HCT116 (cell line): ENCODE data around the gene HES6. TPM values are rescaled to one million over a fixed set of nuclear protein-coding genes. Genes with fewer than 3 reads are reported as not detected.

Experiments
- ATAC-seq: fragments of 200-7000 bp; cut with Tn5 transposase; 2 replicates; pipeline ENCODE4 v1.9.1; 2020; ENCODE audit warnings: mild to moderate bottlenecking, moderate library complexity
- BruUV-seq: library from RNA; stranded (reverse); fragments of 400-500 nt; replicated peaks from 2 replicates; lab custom pipeline; 2021; lab: Mats Ljungman, UMichigan
- CTCF ChIA-PET: fragments of 300-600 bp; sonication (Branson Sonifier 250); formaldehyde crosslinking; loops from one replicate; lab custom pipeline; 2021; ENCODE audit warnings: antibody characterized with exemption; lab: Charles Lee
- POLR2A ChIA-PET: fragments of 300-600, 350-600 bp; sonication (Branson Sonifier 250); formaldehyde crosslinking; loops from one replicate; lab custom pipeline; 2021; ENCODE audit warnings: antibody characterized with exemption; lab: Charles Lee
- RAD21 ChIA-PET, 2 experiments: fragments of 300-600 bp; sonication (Branson Sonifier 250); formaldehyde crosslinking; loops; one replicate each; lab custom pipeline; 2023; ENCODE audit warnings: low total read pairs in 2 of 2; ENCODE audit not compliant: uncharacterized antibody in 2 of 2, unreplicated experiment in 2 of 2, low non-redundant PET in 1 of 2; lab: Charles Lee
- DNase-seq: peaks from one replicate; pipeline ENCODE4 v3.0.0-alpha.2; 2010; ENCODE audit warnings: low read depth, low spot score
- H2AFZ ChIP-seq: fragments of 200-600 bp; shearing (Covaris generic), sonication (generic); 2 replicates; pipeline ENCODE4 v1.6.1; 2017; ENCODE audit warnings: low read depth, mixed run types, mixed read lengths, antibody characterized with exemption, low read length; ENCODE audit not compliant: poor library complexity, severe bottlenecking
- H3K27ac ChIP-seq: 2 replicates; pipeline ENCODE4 v1.5.1; 2012; ENCODE audit warnings: low read depth, low read length
- H3K27me3 ChIP-seq: fragments of 200-600 bp; sonication (generic); 2 replicates; pipeline ENCODE4 v1.6.1; 2016; ENCODE audit warnings: mixed run types, low read length, mixed read lengths; ENCODE audit not compliant: insufficient read depth
- H3K36me3 ChIP-seq, 2 experiments: fragments of 200-500 bp in 1 of 2; fragments of 200-600 bp in 1 of 2; sonication (Bioruptor generic) in 1 of 2; sonication (generic) in 1 of 2; 2 replicates each; pipeline versions ENCODE4 v1.5.1 to v1.6.1; 2014 to 2016; ENCODE audit warnings: low read length in 2 of 2, inconsistent platforms in 1 of 2, mixed read lengths in 1 of 2, mixed run types in 1 of 2; ENCODE audit not compliant: insufficient read depth in 2 of 2, control insufficient read depth in 1 of 2
- H3K4me1 ChIP-seq, 2 experiments: fragments of 200-600 bp in 1 of 2; sonication (generic) in 1 of 2; 2 replicates each; pipeline versions ENCODE4 v1.5.1 to v1.6.1; 2012 to 2017; ENCODE audit warnings: low read length in 2 of 2, inconsistent platforms in 1 of 2, mild to moderate bottlenecking in 1 of 2, mixed read lengths in 1 of 2, mixed run types in 1 of 2, moderate library complexity in 1 of 2; ENCODE audit not compliant: insufficient read depth in 2 of 2, control insufficient read depth in 1 of 2
- H3K4me2 ChIP-seq: fragments of 200-600 bp; sonication (generic); 2 replicates; pipeline ENCODE4 v1.6.1; 2017; ENCODE audit warnings: mixed run types, low read length, mixed read lengths
- H3K4me3 ChIP-seq, 2 experiments: fragments of 200-600 bp in 1 of 2; sonication (generic) in 1 of 2; replicated peaks in 1 of 2; 2 replicates each; pipeline ENCODE4 v1.5.1; 2011 to 2016; ENCODE audit warnings: low read length in 2 of 2, control low read depth in 1 of 2, low read depth in 1 of 2, mild to moderate bottlenecking in 1 of 2, mixed read lengths in 1 of 2, mixed run types in 1 of 2
- H3K79me2 ChIP-seq: fragments of 200-600 bp; sonication (generic); 2 replicates; pipeline ENCODE4 v1.6.1; 2017; ENCODE audit warnings: mild to moderate bottlenecking, mixed run types, low read length, moderate library complexity, mixed read lengths; ENCODE audit not compliant: insufficient read depth
- H3K9ac ChIP-seq: fragments of 200-600 bp; sonication (generic); 2 replicates; pipeline ENCODE4 v1.6.1; 2016; ENCODE audit warnings: low read length, mixed read lengths
- H3K9me2 ChIP-seq: fragments of 200-600 bp; sonication (generic), shearing (Covaris generic); 2 replicates; pipeline ENCODE4 v1.6.1; 2017; ENCODE audit warnings: mixed run types, mild to moderate bottlenecking, moderate library complexity; ENCODE audit not compliant: insufficient read depth
- H3K9me3 ChIP-seq, 2 experiments: fragments of 200-500 bp in 1 of 2; fragments of 200-600 bp in 1 of 2; sonication (Bioruptor generic) in 1 of 2; sonication (generic) in 1 of 2; 2 replicates each; pipeline ENCODE4 v1.6.1; 2014 to 2017; ENCODE audit warnings: low read length in 2 of 2, mixed read lengths in 2 of 2, inconsistent platforms in 1 of 2, low read depth in 1 of 2, mild to moderate bottlenecking in 1 of 2, mixed run types in 1 of 2, moderate library complexity in 1 of 2; ENCODE audit not compliant: control insufficient read depth in 1 of 2, insufficient read depth in 1 of 2
- H4K20me1 ChIP-seq: fragments of 200-600 bp; sonication (generic), shearing (Covaris generic); 2 replicates; pipeline ENCODE4 v1.6.1; 2017; ENCODE audit warnings: mixed run types, mild to moderate bottlenecking, moderate library complexity; ENCODE audit not compliant: insufficient read depth
- CBX3 ChIP-seq: IDR thresholded peaks from 2 replicates; pipeline ENCODE4 v1.6.1; 2012; ENCODE audit warnings: low read depth
- CEBPB ChIP-seq: IDR thresholded peaks from 2 replicates; pipeline ENCODE4 v1.6.1; 2012; ENCODE audit warnings: low read depth
- FOSL1 ChIP-seq: IDR thresholded peaks from 2 replicates; pipeline ENCODE4 v1.6.1; 2012; ENCODE audit warnings: low read depth
- JUND ChIP-seq: IDR thresholded peaks from 2 replicates; pipeline ENCODE4 v1.6.1; 2012
- POLR2AphosphoS5 ChIP-seq: IDR thresholded peaks from 2 replicates; pipeline ENCODE4 v1.6.1; 2011; ENCODE audit warnings: mild to moderate bottlenecking, low read depth, low read length, moderate library complexity
- SP1 ChIP-seq: IDR thresholded peaks from 2 replicates; pipeline ENCODE4 v1.6.1; 2012; ENCODE audit warnings: low read depth
- SRF ChIP-seq: IDR thresholded peaks from 2 replicates; pipeline ENCODE4 v1.6.1; 2012; ENCODE audit warnings: low read depth
- TCF7L2 ChIP-seq: IDR thresholded peaks from 2 replicates; pipeline ENCODE4 v1.7.0; 2011; ENCODE audit warnings: borderline replicate concordance, inconsistent platforms; ENCODE audit not compliant: insufficient read depth, insufficient read length; ENCODE audit errors: extremely low read depth
- ZFX ChIP-seq: fragments of 450-650 bp; IDR thresholded peaks from 2 replicates; pipeline ENCODE4 v1.6.1; 2017
- intact Hi-C: fragments of 100-400 bp; cut with micrococcal nuclease; formaldehyde crosslinking; loops from 2 replicates; pipeline ENCODE4 v1.10.0; 2022
- total RNA-seq: library from RNA; stranded (reverse); gene quantifications from one replicate; pipeline ENCODE4 v1.2.1, GENCODE V29; 2021; ENCODE audit not compliant: unreplicated experiment
- TF ChIP-seq, protein P1 (sequence below): IDR thresholded peaks from 2 replicates; pipeline ENCODE4 v1.6.1; 2012
- TF ChIP-seq, protein P2 (sequence below): IDR thresholded peaks from 2 replicates; pipeline ENCODE4 v1.6.1; 2012; ENCODE audit warnings: low read depth

The HES6 gene
- total RNA-seq, 1 experiment from 2014 or later, result 47.8 TPM

DNA sequence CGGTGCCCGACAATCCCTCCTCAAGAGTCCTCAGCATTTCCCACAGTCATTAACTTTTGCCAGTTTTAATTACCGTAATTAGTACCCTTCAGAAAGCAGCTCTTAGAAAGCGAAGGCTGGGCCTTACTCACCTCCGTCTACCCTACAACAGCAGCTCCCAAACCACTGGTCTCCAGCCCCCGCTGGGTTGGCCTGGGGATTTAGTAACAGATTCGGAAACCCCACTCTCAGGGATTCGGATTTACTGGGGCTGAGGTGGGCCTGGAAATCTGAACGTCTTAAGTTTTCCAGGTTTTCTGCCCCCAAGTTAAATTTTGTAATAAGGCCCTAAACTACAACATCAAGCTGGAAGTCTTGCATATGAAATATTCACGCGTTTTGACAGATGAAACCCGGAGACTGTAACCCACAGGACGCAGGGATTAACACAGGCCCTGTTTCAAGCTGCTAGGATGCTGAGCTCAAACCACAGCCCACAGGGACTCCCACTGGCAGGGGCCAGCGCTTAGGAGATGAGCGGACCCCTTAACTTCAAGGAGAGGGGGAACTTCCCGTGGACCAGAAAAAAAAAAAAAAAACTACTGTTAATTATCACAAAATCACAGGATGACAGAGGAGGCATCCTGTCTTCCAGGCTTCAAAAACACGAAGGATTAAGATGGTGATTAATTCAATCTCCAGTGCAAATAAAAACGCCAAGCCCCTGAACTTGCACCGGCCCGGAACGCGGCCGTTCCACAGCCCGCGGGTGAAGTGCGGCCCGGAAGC, 37.3 kb downstream of the HES6 start (continued):
- TF ChIP-seq, protein P1, sequence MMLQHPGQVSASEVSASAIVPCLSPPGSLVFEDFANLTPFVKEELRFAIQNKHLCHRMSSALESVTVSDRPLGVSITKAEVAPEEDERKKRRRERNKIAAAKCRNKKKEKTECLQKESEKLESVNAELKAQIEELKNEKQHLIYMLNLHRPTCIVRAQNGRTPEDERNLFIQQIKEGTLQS, result no peak
- TF ChIP-seq TCF7L2, result no peak
- TF ChIP-seq, protein P2, sequence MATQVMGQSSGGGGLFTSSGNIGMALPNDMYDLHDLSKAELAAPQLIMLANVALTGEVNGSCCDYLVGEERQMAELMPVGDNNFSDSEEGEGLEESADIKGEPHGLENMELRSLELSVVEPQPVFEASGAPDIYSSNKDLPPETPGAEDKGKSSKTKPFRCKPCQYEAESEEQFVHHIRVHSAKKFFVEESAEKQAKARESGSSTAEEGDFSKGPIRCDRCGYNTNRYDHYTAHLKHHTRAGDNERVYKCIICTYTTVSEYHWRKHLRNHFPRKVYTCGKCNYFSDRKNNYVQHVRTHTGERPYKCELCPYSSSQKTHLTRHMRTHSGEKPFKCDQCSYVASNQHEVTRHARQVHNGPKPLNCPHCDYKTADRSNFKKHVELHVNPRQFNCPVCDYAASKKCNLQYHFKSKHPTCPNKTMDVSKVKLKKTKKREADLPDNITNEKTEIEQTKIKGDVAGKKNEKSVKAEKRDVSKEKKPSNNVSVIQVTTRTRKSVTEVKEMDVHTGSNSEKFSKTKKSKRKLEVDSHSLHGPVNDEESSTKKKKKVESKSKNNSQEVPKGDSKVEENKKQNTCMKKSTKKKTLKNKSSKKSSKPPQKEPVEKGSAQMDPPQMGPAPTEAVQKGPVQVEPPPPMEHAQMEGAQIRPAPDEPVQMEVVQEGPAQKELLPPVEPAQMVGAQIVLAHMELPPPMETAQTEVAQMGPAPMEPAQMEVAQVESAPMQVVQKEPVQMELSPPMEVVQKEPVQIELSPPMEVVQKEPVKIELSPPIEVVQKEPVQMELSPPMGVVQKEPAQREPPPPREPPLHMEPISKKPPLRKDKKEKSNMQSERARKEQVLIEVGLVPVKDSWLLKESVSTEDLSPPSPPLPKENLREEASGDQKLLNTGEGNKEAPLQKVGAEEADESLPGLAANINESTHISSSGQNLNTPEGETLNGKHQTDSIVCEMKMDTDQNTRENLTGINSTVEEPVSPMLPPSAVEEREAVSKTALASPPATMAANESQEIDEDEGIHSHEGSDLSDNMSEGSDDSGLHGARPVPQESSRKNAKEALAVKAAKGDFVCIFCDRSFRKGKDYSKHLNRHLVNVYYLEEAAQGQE, result no peak
- TF ChIP-seq POLR2AphosphoS5, result no peak
- no peak for TF ChIP-seq JUND
- TF ChIP-seq ZFX, result no peak
- no peak for TF ChIP-seq CEBPB
- no peak for TF ChIP-seq FOSL1

DNA sequence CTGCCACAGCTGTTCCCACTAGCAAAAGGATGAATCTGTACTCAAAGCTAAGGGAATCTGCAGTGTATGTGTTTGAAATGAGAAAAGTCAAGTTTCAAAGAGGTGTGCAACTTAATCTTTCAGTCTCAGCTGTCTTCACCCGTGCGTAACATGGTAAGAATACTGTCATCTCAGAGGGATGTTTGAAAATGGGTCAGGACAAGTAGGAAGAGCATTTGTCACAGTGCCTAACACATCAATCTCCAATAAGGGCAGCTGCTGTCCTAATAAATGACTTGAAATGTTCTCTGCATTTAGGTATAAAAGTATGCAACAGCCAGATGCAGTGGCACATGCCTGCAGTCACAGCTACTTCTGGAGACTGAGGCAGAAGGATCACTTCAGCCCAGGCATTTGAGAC, 49.4 kb downstream of the HES6 start:
- H2AFZ ChIP-seq, result no peak overlapping the region
- H3K79me2 ChIP-seq, result peaks cover 16% of the 10 kb centered on the region
- H3K4me1 ChIP-seq, result no peaks in the 10 kb centered on the region
- no peak overlapping the region for H3K4me2 ChIP-seq
- no peak overlapping the region for H3K9ac ChIP-seq
- no peak for ATAC-seq
- no peak overlapping the region for H3K4me3 ChIP-seq
- TF ChIP-seq SRF (no peak), SP1 (no peak), CBX3 (no peak)
- H4K20me1 ChIP-seq, result no peaks in the 10 kb centered on the region; the same call in 1 of the 2 replicates
- ChIA-PET CTCF (no interaction called here), RAD21 (no interaction called here), POLR2A (no interaction called here)
- BruUV-seq, result no TSS peak
- no peak for DNase-seq
- no peak overlapping the region for H3K27ac ChIP-seq
- H3K9me3 ChIP-seq, result no peaks in the 10 kb centered on the region
- H3K9me2 ChIP-seq, result no peaks in the 10 kb centered on the region
- intact Hi-C loops, result no loop called here
- H3K27me3 ChIP-seq, result no peaks in the 10 kb centered on the region
- peaks cover 56 to 60% of the 10 kb centered on the region in 2 experiments for H3K36me3 ChIP-seq

Other genes starting within 250 kb of the HES6 start
- 28.7 TPM for gene SCLY, start 179.0 kb downstream of the HES6 start, total RNA-seq
- 0.22 TPM for gene ESPNL, start 139.7 kb downstream of the HES6 start, total RNA-seq
- 0.61 TPM for gene KLHL30, start 101.4 kb downstream of the HES6 start, total RNA-seq
- 17.3 TPM for gene ERFE, start 81.1 kb downstream of the HES6 start, total RNA-seq
- 53.4 TPM for gene ILKAP, start 36.3 kb downstream of the HES6 start, total RNA-seq
- 18.7 TPM for gene PER2, start 48.6 kb upstream of the HES6 start, total RNA-seq
- gene TRAF3IP1, start 80.5 kb upstream of the HES6 start, total RNA-seq, result 19.4 TPM
- gene ASB1, start 186.9 kb upstream of the HES6 start, total RNA-seq, result 43.1 TPM